ENCODE data around the gene SH3GL1. TPM values are rescaled to one million over a fixed set of nuclear protein-coding genes. Genes with fewer than 3 reads are reported as not detected.

SH3GL1 gene
- total RNA-seq, 3 donors from 2014 or later: 25.6 to 52.5 (median 33.8) TPM

DNA sequence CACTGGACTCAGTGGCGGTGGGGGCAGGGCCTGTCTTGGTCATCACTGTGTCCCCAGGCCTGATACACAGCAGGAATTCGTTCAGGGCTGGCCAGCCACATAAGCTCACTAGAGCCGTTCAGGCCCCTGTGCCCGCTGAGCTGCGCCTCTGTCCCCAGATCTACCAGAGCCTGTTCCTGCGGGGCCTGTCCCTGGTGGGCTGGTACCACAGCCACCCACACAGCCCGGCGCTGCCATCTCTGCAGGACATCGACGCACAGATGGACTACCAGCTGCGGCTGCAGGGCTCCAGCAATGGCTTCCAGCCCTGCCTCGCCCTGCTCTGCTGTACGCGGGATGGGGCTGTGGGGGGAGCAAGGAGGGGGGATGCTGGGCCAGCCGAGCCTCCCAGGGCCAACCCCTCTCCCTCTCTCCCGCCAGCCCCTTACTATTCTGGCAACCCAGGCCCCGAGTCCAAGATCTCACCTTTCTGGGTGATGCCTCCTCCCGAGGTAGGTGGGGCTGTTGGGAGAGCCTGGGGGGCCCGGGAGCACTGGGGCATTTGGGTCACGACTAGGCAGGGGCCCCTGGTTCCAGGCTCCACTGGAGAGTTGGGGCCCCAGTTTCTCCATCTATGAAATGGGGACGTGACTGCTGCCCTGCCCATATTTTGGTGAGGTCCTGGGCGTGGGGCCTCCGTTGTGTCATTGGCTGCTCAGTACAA lies 43.1 kb downstream of the SH3GL1 start:
- TF ChIP-seq POLR2A (IDR thresholded peaks at IDR 0.05): no peak
- TF ChIP-seq, protein P1, sequence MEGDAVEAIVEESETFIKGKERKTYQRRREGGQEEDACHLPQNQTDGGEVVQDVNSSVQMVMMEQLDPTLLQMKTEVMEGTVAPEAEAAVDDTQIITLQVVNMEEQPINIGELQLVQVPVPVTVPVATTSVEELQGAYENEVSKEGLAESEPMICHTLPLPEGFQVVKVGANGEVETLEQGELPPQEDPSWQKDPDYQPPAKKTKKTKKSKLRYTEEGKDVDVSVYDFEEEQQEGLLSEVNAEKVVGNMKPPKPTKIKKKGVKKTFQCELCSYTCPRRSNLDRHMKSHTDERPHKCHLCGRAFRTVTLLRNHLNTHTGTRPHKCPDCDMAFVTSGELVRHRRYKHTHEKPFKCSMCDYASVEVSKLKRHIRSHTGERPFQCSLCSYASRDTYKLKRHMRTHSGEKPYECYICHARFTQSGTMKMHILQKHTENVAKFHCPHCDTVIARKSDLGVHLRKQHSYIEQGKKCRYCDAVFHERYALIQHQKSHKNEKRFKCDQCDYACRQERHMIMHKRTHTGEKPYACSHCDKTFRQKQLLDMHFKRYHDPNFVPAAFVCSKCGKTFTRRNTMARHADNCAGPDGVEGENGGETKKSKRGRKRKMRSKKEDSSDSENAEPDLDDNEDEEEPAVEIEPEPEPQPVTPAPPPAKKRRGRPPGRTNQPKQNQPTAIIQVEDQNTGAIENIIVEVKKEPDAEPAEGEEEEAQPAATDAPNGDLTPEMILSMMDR (IDR thresholded peaks at IDR 0.05): no peak
- Histone ChIP-seq H3K4me3 (no peak overlapping the region), H3K4me1 (no peaks in the 10 kb centered on the region), H3K27ac (peak overlapping the region in 1 of 2 donors; percentile 12), H3K27me3 (no peaks in the 10 kb centered on the region), H3K9me3 (no peaks in the 10 kb centered on the region), H3K36me3 (no peaks in the 10 kb centered on the region)
- no peak for DNase-seq (ENCODE audit: low spot score in 2 of 2)
- intact Hi-C loops (cut with DNase I; ENCODE audit: low total_unique reads): no loop called here

DNA sequence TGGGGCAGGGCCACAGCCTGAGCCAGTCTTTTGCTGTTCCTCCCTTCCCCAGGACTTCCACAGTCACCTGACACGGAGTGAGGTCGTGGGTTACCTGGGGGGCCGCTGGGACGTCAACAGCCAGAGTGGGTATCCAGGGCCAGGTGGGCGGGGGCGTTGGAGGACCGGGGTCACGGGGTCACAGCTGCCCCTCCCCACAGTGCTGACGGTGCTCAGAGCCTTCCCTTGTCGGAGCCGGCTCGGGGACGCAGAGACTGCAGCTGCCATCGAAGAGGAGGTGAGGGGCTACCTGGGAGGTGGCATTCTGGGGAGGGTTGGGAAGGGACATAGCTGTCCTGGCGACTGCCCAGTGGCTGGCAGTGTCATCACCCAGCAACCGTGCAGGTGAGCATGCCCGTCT lies 45.5 kb downstream of the SH3GL1 start:
- H3K9me3 ChIP-seq: no peaks in the 10 kb centered on the region
- no peaks in the 10 kb centered on the region for H3K36me3 ChIP-seq
- TF ChIP-seq POLR2AphosphoS5 (IDR thresholded peaks at IDR 0.05) (no peak), POLR2A (IDR thresholded peaks at IDR 0.05) (no peak)
- TF ChIP-seq, protein P1 (IDR thresholded peaks at IDR 0.05): no peak

DNA sequence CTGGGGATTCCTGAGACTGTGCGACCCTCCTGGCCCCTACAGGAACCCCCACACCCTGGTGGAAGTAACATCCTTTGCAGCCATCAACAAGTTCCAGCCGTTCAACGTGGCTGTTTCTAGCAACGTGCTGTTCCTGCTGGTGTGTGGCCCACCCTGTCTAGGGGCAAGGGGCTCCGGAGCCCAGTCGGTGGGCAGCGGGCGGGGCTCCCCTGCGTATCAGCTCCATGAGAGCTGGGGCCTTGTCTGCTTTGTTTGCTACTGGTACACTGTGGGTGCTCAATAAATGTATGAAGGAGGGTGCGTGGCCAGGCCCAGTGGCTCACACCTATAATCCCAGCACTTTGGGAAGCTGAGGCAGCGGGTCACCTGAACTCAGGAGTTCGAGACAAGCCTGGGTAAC lies 46.1 kb downstream of the SH3GL1 start:
- no peak for DNase-seq (ENCODE audit: low spot score in 2 of 2)
- H3K9me3 ChIP-seq: no peaks in the 10 kb centered on the region
- TF ChIP-seq POLR2A (IDR thresholded peaks at IDR 0.05) (no peak), POLR2AphosphoS5 (IDR thresholded peaks at IDR 0.05) (no peak)
- TF ChIP-seq, protein P1 (IDR thresholded peaks at IDR 0.05): no peak
- H3K27me3 ChIP-seq: no peaks in the 10 kb centered on the region
- H3K27ac ChIP-seq: no peak overlapping the region
- intact Hi-C loops (cut with DNase I; ENCODE audit: low total_unique reads): no loop called here
- H3K4me3 ChIP-seq: no peak overlapping the region
- no peaks in the 10 kb centered on the region for H3K4me1 ChIP-seq
- H3K36me3 ChIP-seq: no peaks in the 10 kb centered on the region

More for the DNA sequence above, 45.5 kb downstream of the SH3GL1 start:
- intact Hi-C loops (cut with DNase I; ENCODE audit: low total_unique reads): no loop called here
- H3K4me3 ChIP-seq: no peak overlapping the region
- H3K4me1 ChIP-seq: no peaks in the 10 kb centered on the region
- H3K27me3 ChIP-seq: no peaks in the 10 kb centered on the region
- no peak overlapping the region for H3K27ac ChIP-seq
- no peak for DNase-seq (ENCODE audit: low spot score in 2 of 2)

DNA sequence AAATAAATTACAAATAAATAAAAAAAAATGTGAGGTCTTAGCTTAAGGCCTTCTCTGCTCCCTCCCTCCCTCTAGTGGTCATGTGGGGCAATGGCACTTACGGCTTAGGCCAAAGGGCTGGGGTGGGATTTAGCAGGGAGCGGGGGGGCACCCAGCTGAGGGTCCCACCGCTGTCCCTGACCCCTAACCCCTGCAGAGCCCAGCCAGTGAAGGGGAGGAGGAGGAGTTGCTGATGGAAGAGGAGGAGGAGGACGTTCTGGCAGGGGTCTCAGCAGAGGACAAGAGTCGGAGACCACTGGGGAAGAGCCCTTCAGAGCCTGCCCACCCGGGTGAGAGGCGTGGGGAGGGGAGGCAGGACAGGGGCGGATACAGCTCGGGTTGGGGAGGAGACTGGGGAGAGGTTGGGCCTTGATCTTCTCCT lies 47.6 kb downstream of the SH3GL1 start:
- no peaks in the 10 kb centered on the region for H3K27me3 ChIP-seq
- DNase-seq (ENCODE audit: low spot score in 2 of 2): no peak
- no peak overlapping the region for H3K27ac ChIP-seq
- H3K4me3 ChIP-seq: no peak overlapping the region
- TF ChIP-seq, protein P1 (IDR thresholded peaks at IDR 0.05): peak; percentile 54 to 89 (median 66)
- no peak for TF ChIP-seq POLR2AphosphoS5 (IDR thresholded peaks at IDR 0.05)
- H3K36me3 ChIP-seq: no peaks in the 10 kb centered on the region
- no peaks in the 10 kb centered on the region for H3K9me3 ChIP-seq
- intact Hi-C loops (cut with DNase I; ENCODE audit: low total_unique reads): no loop called here
- no peaks in the 10 kb centered on the region for H3K4me1 ChIP-seq

DNA sequence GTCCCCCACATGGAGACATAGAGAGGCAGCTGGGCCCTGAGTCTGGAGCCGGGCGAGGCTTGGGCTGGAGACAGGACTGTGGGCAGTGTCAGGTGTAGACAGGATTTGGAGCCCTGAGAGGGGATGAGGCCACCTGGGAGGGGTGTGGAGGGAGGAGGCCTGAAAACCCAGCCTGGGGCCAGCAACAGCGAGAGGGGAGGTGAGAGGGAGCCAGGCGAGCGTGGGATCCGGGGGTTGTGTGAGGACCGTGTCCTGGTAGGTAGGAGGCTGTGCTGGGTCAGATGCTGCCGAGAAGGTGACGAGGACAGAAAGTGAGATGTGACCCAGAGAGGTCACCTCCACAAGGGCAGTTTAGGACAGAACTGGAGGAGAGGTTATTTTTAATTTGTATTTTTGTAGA lies 49.6 kb downstream of the SH3GL1 start:
- no peak for DNase-seq (ENCODE audit: low spot score in 2 of 2)

More for the DNA sequence above, 49.6 kb downstream of the SH3GL1 start:
- H3K4me3 ChIP-seq: no peak overlapping the region
- TF ChIP-seq POLR2AphosphoS5 (IDR thresholded peaks at IDR 0.05) (no peak), POLR2A (IDR thresholded peaks at IDR 0.05) (no peak)
- TF ChIP-seq, protein P1 (IDR thresholded peaks at IDR 0.05): no peak
- intact Hi-C loops (cut with DNase I; ENCODE audit: low total_unique reads): no loop called here
- H3K27ac ChIP-seq: no peak overlapping the region
- H3K4me1 ChIP-seq: no peaks in the 10 kb centered on the region
- no peaks in the 10 kb centered on the region for H3K27me3 ChIP-seq
- H3K9me3 ChIP-seq: no peaks in the 10 kb centered on the region
- H3K36me3 ChIP-seq: no peaks in the 10 kb centered on the region

All from breast epithelium (tissue), 4 donors.